H9 (cell line): ENCODE data around the gene IAH1. TPM values are rescaled to one million over a fixed set of nuclear protein-coding genes. Genes with fewer than 3 reads are reported as not detected.

Experiments
- DNase-seq: peaks from one replicate; pipeline ENCODE4 v3.0.0-alpha.2; 2017
- H2AFZ ChIP-seq: one replicate; pipeline ENCODE4 v1.6.1; 2013; ENCODE audit warnings: mild to moderate bottlenecking, low read length, control low read depth, moderate library complexity
- H2AK5ac ChIP-seq: 2 replicates; pipeline ENCODE4 v1.6.1; 2013; ENCODE audit warnings: low read length, control low read depth, mixed read lengths; ENCODE audit not compliant: insufficient read length
- H2BK120ac ChIP-seq: one replicate; pipeline ENCODE4 v1.6.1; 2013; ENCODE audit warnings: low read depth, mild to moderate bottlenecking, low read length, control low read depth, inconsistent platforms; ENCODE audit not compliant: poor library complexity, severe bottlenecking
- H2BK12ac ChIP-seq: 2 replicates; pipeline ENCODE4 v1.6.1; 2013; ENCODE audit warnings: low read length, control low read depth, mixed read lengths, low read depth; ENCODE audit not compliant: insufficient read length
- H2BK15ac ChIP-seq: 2 replicates; pipeline ENCODE4 v1.6.1; 2013; ENCODE audit warnings: low read depth, low read length, control low read depth
- H2BK20ac ChIP-seq: one replicate; pipeline ENCODE4 v1.6.1; 2013; ENCODE audit warnings: low read depth, mild to moderate bottlenecking, low read length, control low read depth, inconsistent platforms; ENCODE audit not compliant: poor library complexity, severe bottlenecking
- H2BK5ac ChIP-seq: 2 replicates; pipeline ENCODE4 v1.6.1; 2013; ENCODE audit warnings: low read length, control low read depth, mixed read lengths; ENCODE audit not compliant: insufficient read length
- H3K14ac ChIP-seq: 2 replicates; pipeline ENCODE4 v1.6.1; 2013; ENCODE audit warnings: low read length, control low read depth; ENCODE audit not compliant: insufficient read depth
- H3K18ac ChIP-seq: 2 replicates; pipeline ENCODE4 v1.6.1; 2013; ENCODE audit warnings: low read depth, mild to moderate bottlenecking, mixed read lengths, low read length, control low read depth; ENCODE audit not compliant: insufficient read length
- H3K23ac ChIP-seq: 2 replicates; pipeline ENCODE4 v1.6.1; 2013; ENCODE audit warnings: low read length, control low read depth, mixed read lengths, low read depth; ENCODE audit not compliant: insufficient read length
- H3K23me2 ChIP-seq: 2 replicates; pipeline ENCODE4 v1.6.1; 2013; ENCODE audit warnings: low read depth, mild to moderate bottlenecking, mixed read lengths, low read length, control low read depth; ENCODE audit not compliant: insufficient read length, poor library complexity, severe bottlenecking
- H3K27ac ChIP-seq: 2 replicates; pipeline ENCODE4 v1.5.1; 2013; ENCODE audit warnings: low read length, control low read depth, mixed read lengths, low read depth; ENCODE audit not compliant: insufficient read length
- H3K27me3 ChIP-seq: 2 replicates; pipeline ENCODE4 v1.6.1; 2013; ENCODE audit warnings: low read length, control low read depth, inconsistent platforms; ENCODE audit not compliant: insufficient read depth
- H3K4ac ChIP-seq: 2 replicates; pipeline ENCODE4 v1.6.1; 2013; ENCODE audit warnings: low read depth, mild to moderate bottlenecking, control low read depth, inconsistent platforms, low read length, moderate library complexity
- H3K4me1 ChIP-seq: 2 replicates; pipeline ENCODE4 v1.6.1; 2013; ENCODE audit warnings: low read length, control low read depth, inconsistent platforms; ENCODE audit not compliant: insufficient read depth
- H3K4me2 ChIP-seq: 2 replicates; pipeline ENCODE4 v1.6.1; 2013; ENCODE audit warnings: low read length, control low read depth, mixed read lengths; ENCODE audit not compliant: insufficient read length, insufficient read depth
- H3K56ac ChIP-seq: 2 replicates; pipeline ENCODE4 v1.6.1; 2013; ENCODE audit warnings: low read depth, mild to moderate bottlenecking, mixed read lengths, low read length, control low read depth; ENCODE audit not compliant: insufficient read length
- H3K79me1 ChIP-seq: 2 replicates; pipeline ENCODE4 v1.6.1; 2013; ENCODE audit warnings: low read depth, mild to moderate bottlenecking, moderate library complexity, low read length, control low read depth, inconsistent platforms; ENCODE audit not compliant: insufficient read depth, poor library complexity, severe bottlenecking
- H3K79me2 ChIP-seq: 2 replicates; pipeline ENCODE4 v1.6.1; 2013; ENCODE audit warnings: low read length, control low read depth, inconsistent platforms; ENCODE audit not compliant: insufficient read depth
- H3K9ac ChIP-seq: 2 replicates; pipeline ENCODE4 v1.6.1; 2013; ENCODE audit warnings: low read length, control low read depth, mixed read lengths; ENCODE audit not compliant: insufficient read length; ENCODE audit errors: extremely low read depth
- H3K9me3 ChIP-seq: one replicate; pipeline ENCODE4 v1.6.1; 2013; ENCODE audit warnings: low read depth, low read length, inconsistent platforms; ENCODE audit not compliant: control insufficient read depth
- H3T11ph ChIP-seq: one replicate; pipeline ENCODE4 v1.6.1; 2013; ENCODE audit warnings: mild to moderate bottlenecking, low read length, control low read depth, inconsistent platforms
- H4K20me1 ChIP-seq: one replicate; pipeline ENCODE4 v1.6.1; 2013; ENCODE audit not compliant: control insufficient read depth, insufficient read length, insufficient read depth
- H4K5ac ChIP-seq: 2 replicates; pipeline ENCODE4 v1.6.1; 2013; ENCODE audit warnings: low read depth, mild to moderate bottlenecking, mixed read lengths, low read length, control low read depth; ENCODE audit not compliant: insufficient read length
- H4K8ac ChIP-seq: replicated peaks from 2 replicates; pipeline ENCODE4 v1.6.1; 2013; ENCODE audit warnings: low read length, control low read depth, mixed read lengths, low read depth; ENCODE audit not compliant: insufficient read length
- H4K91ac ChIP-seq: 2 replicates; pipeline ENCODE4 v1.6.1; 2013; ENCODE audit warnings: low read depth, mild to moderate bottlenecking, moderate library complexity, mixed read lengths, low read length, control low read depth; ENCODE audit not compliant: insufficient read length
- H3K27ac Mint-ChIP-seq, 3 experiments: 2 replicates in 2 of 3; 3 replicates in 1 of 3; pipeline ENCODE4 v1.8.0; 2020 to 2021; ENCODE audit warnings: mixed read lengths in 3 of 3, mild to moderate bottlenecking in 1 of 3, moderate library complexity in 1 of 3
- H3K27me3 Mint-ChIP-seq: 2 replicates; pipeline ENCODE4 v1.8.0; 2021; ENCODE audit warnings: low read depth, mild to moderate bottlenecking, moderate library complexity, mixed read lengths
- H3K36me3 Mint-ChIP-seq, 3 experiments: 2 replicates in 2 of 3; 3 replicates in 1 of 3; pipeline ENCODE4 v1.8.0; 2020 to 2021; ENCODE audit warnings: low read depth in 3 of 3, mixed read lengths in 3 of 3; ENCODE audit not compliant: insufficient read depth in 1 of 3
- H3K4me1 Mint-ChIP-seq, 2 experiments: 2 replicates each; pipeline ENCODE4 v1.8.0; 2020; ENCODE audit warnings: mixed read lengths in 2 of 2
- H3K4me3 Mint-ChIP-seq, 2 experiments: 2 replicates in 1 of 2; 3 replicates in 1 of 2; pipeline ENCODE4 v1.8.0; 2020 to 2021; ENCODE audit warnings: mild to moderate bottlenecking in 2 of 2, mixed read lengths in 2 of 2, moderate library complexity in 1 of 2
- H3K9me3 Mint-ChIP-seq, 2 experiments: 2 replicates in 1 of 2; 3 replicates in 1 of 2; pipeline ENCODE4 v1.8.0; 2020; ENCODE audit warnings: mild to moderate bottlenecking in 2 of 2, mixed read lengths in 2 of 2, moderate library complexity in 1 of 2
- WGBS: extraction: QIAGEN DNeasy Blood & Tissue Kit; methylation state at CpG from one replicate; pipeline ENCODE4 v1.1.7; 2013; ENCODE audit warnings: missing lambda C conversion rate, low lambda C conversion rate, mixed read lengths; ENCODE audit not compliant: insufficient read length; ENCODE audit errors: extremely low coverage; 5-methylcytosine and 5-hydroxymethylcytosine counted together
- total RNA-seq: library from RNA; stranded (reverse); gene quantifications from 2 replicates; pipeline ENCODE4 v1.2.1, GENCODE V29; 2021
- TF ChIP-seq, protein P1 (sequence below): fragments of 200-600 bp; sonication (generic); conservative IDR thresholded peaks from 3 replicates; pipeline ENCODE4 v1.8.0; 2021; ENCODE audit warnings: antibody characterized with exemption, mild to moderate bottlenecking

IAH1 gene
- total RNA-seq, 1 experiment from 2014 or later = 25.6 TPM

DNA sequence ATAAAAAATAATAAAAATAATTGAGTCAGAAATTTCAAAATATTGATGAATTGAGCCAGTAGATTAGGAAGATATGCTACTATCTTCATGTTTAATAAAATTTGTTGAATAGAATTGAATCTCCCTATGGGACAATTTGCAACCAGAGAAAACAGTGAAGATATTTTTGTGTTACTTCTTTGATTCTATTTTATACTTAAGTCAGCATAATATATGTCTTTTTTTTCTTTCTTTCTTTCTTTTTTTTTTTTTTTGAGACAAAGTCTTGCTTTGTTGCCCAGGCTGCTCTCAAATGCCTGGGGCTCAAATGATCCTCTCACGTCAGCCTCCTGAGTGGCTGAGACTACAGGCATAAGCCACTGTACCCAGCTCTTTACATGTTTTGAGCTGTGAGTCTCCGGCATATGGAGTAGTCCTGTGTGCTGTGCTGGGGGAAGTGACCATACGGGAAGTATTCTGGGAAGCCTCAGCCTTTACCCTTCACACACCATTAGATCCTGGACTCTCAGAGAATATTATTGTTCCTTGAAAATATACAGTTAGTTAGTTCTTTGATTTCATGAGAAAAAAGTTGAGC is 13.8 kb upstream of the IAH1 start:
- Mint-ChIP-seq H3K27me3 (no peaks in the 10 kb centered on the region), H3K4me3 (no peak overlapping the region), H3K4me1 (peaks cover 0 to 4% of the 10 kb centered on the region in 2 experiments; a peak in 1 of 4 replicates), H3K9me3 (no peaks in the 10 kb centered on the region), H3K36me3 (peaks cover 12 to 60% (median 56%) of the 10 kb centered on the region in 3 experiments; a peak in 6 of 7 replicates), H3K27ac (peak overlapping the region in 2 of 3 experiments; percentile 50 to 56; a peak in 3 of 7 replicates)
- DNase-seq = no peak
- H4K91ac ChIP-seq = no peak overlapping the region
- H4K5ac ChIP-seq = no peak overlapping the region
- H2AK5ac ChIP-seq = no peak overlapping the region
- H2BK5ac ChIP-seq = no peak overlapping the region
- no peak overlapping the region for H2BK20ac ChIP-seq
- no peak overlapping the region for H3T11ph ChIP-seq
- no peaks in the 10 kb centered on the region for H3K23me2 ChIP-seq
- TF ChIP-seq, protein P1, sequence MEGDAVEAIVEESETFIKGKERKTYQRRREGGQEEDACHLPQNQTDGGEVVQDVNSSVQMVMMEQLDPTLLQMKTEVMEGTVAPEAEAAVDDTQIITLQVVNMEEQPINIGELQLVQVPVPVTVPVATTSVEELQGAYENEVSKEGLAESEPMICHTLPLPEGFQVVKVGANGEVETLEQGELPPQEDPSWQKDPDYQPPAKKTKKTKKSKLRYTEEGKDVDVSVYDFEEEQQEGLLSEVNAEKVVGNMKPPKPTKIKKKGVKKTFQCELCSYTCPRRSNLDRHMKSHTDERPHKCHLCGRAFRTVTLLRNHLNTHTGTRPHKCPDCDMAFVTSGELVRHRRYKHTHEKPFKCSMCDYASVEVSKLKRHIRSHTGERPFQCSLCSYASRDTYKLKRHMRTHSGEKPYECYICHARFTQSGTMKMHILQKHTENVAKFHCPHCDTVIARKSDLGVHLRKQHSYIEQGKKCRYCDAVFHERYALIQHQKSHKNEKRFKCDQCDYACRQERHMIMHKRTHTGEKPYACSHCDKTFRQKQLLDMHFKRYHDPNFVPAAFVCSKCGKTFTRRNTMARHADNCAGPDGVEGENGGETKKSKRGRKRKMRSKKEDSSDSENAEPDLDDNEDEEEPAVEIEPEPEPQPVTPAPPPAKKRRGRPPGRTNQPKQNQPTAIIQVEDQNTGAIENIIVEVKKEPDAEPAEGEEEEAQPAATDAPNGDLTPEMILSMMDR = no peak
- no peak overlapping the region for H3K56ac ChIP-seq
- H3K18ac ChIP-seq = no peak overlapping the region
- no peak overlapping the region for H3K14ac ChIP-seq
- no CpG with 5 or more reads among the region's 3 CpGs for WGBS
- H2BK12ac ChIP-seq = no peak overlapping the region
- H3K4me1 ChIP-seq = no peaks in the 10 kb centered on the region
- no peaks in the 10 kb centered on the region for H3K27me3 ChIP-seq
- H4K20me1 ChIP-seq = no peaks in the 10 kb centered on the region
- no peak overlapping the region for H3K4me2 ChIP-seq
- H4K8ac ChIP-seq = no peak overlapping the region
- H3K79me2 ChIP-seq = no peaks in the 10 kb centered on the region
- H2AFZ ChIP-seq = no peak overlapping the region
- H3K27ac ChIP-seq = no peak overlapping the region
- H3K9me3 ChIP-seq = no peaks in the 10 kb centered on the region
- H3K79me1 ChIP-seq = no peaks in the 10 kb centered on the region
- H3K9ac ChIP-seq = no peak overlapping the region
- H3K4ac ChIP-seq = no peak overlapping the region
- no peak overlapping the region for H2BK120ac ChIP-seq
- no peak overlapping the region for H3K23ac ChIP-seq
- H2BK15ac ChIP-seq = no peak overlapping the region
